Kidney (tissue), 14 donors: ENCODE results near the gene RPS6KA4. TPM values are rescaled to one million over a fixed set of nuclear protein-coding genes. Genes with fewer than 3 reads are reported as not detected.
A peak's percentile ranks its signal among the peaks of the same experiment; 100 is the strongest.
"Not testable (repeated sequence)": the region's sequence is repeated elsewhere in the genome, so short reads cannot be mapped to it uniquely, and the experiment has no call there.

Experiments used
- DNase-seq, 5 donors: peaks; one replicate each; pipeline ENCODE4 v3.0.0-alpha.2; 2013 to 2020
- FAIRE-seq: peaks from 2 replicates; lab custom pipeline; 2012; peaks lifted over from hg19 to GRCh38; lab: Jason Lieb, UNC
- H3K27ac ChIP-seq, 2 donors: one replicate each; pipeline ENCODE4 v1.7.0; 2013; ENCODE audit warnings: low read depth in 2 of 2, low read length in 2 of 2, inconsistent platforms in 1 of 2
- H3K27me3 ChIP-seq: one replicate; pipeline ENCODE4 v1.7.1; 2013; ENCODE audit warnings: low read length, inconsistent platforms; ENCODE audit not compliant: control insufficient read depth, insufficient read depth
- H3K36me3 ChIP-seq, 3 donors: one replicate each; pipeline versions ENCODE4 v1.7.0 to v1.7.1; 2013; ENCODE audit warnings: low read length in 3 of 3, control low read depth in 1 of 3, inconsistent platforms in 1 of 3; ENCODE audit not compliant: insufficient read depth in 3 of 3, control insufficient read depth in 2 of 3
- H3K4me1 ChIP-seq, 3 donors: one replicate each; pipeline versions ENCODE4 v1.7.0 to v1.7.1; 2013; ENCODE audit warnings: low read length in 3 of 3, inconsistent platforms in 1 of 3, low read depth in 1 of 3; ENCODE audit not compliant: control insufficient read depth in 2 of 3, insufficient read depth in 2 of 3
- H3K4me3 ChIP-seq, 3 donors: one replicate each; pipeline versions ENCODE4 v1.7.0 to v1.8.1; 2013; ENCODE audit warnings: low read length in 3 of 3, control low read depth in 1 of 3, inconsistent platforms in 1 of 3
- H3K9ac ChIP-seq, 3 donors: one replicate each; pipeline versions ENCODE4 v1.7.0 to v1.7.1; 2013; ENCODE audit warnings: low read length in 3 of 3, control low read depth in 1 of 3, inconsistent platforms in 1 of 3
- H3K9me3 ChIP-seq, 3 donors: one replicate each; pipeline versions ENCODE4 v1.7.0 to v1.7.1; 2013; ENCODE audit warnings: low read length in 3 of 3, control low read depth in 1 of 3, inconsistent platforms in 1 of 3; ENCODE audit not compliant: control insufficient read depth in 2 of 3, insufficient read depth in 1 of 3
- CTCF ChIP-seq: IDR thresholded peaks from 3 replicates; pipeline ENCODE4 v1.5.1; 2012; ENCODE audit warnings: mild to moderate bottlenecking, moderate library complexity, borderline replicate concordance; ENCODE audit not compliant: insufficient read depth; ENCODE audit errors: extremely low read depth
- intact Hi-C: fragments of 100-400 bp; cut with DNase I; formaldehyde crosslinking; loops from one replicate; pipeline ENCODE4 v1.11.1; 2022
- polyA plus RNA-seq: library from polyadenylated mRNA; stranded (reverse); fragments of 350-450 nt; fragmentation: Illumina TruSeq; extraction: RNeasy Lipid Tissue Mini Kit (QIAGEN cat#74804); gene quantifications from one replicate; pipeline ENCODE4 v1.2.3, GENCODE V29; 2014; ENCODE audit warnings: low read depth, low replicate concordance; ENCODE audit not compliant: insufficient read depth
- total RNA-seq: library from RNA; stranded (reverse); fragmentation: NEBNext Ultra II Directional; extraction: Animal tissue kit (Norgen Biotek cat#: 25700); gene quantifications from one replicate; pipeline ENCODE4 v1.2.1, GENCODE V29; 2021
- donor health status: control.
- donor health status: control.
- donor health status: control.
- donor health status: control.
- donor health status: control.
- donor health status: DM: yes; HTN: yes; CAD: no.
- donor health status: Normal renal cell carcinoma (clear cell type).

The RPS6KA4 gene
- total and polyA plus RNA-seq, 2 donors from 2014 or later, result 13.6 to 40.2 TPM

DNA sequence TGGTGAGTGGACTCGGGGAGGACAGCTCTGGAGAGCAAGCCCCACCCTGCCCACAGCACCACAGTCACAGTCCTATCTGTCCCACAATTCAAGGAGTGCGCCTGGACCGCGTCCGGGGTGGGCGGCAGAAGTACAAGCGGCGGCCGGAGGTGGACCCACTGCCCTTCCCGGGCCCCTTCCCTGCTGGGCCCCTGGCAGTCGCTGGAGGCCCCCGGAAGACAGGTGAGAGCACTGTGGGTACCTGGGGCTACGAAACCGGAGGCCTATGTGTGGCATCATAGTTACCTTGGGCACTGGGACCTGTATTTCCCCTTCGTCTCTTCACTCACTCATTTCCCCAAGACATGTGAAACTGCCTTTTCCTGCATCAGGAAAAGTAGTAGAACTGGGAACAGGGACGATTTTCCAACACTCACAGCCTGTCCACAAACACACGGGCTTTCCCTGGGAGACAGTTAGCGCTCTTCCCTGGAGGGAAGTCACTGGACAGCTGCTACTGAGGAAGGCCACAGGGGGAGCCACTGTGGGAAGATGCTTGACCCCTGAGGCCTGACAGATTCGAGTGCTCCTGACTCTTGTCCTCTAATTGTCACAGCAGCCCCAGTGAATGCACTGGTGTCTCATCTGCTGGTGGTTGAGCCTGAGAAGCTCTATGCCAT lies 44.7 kb upstream of the RPS6KA4 start:
- H3K27ac ChIP-seq, result no peak overlapping the region
- no peaks in the 10 kb centered on the region for H3K9me3 ChIP-seq
- peaks cover 0 to 14% (median 9%) of the 10 kb centered on the region in 3 donors for H3K4me1 ChIP-seq
- H3K4me3 ChIP-seq, result no peak overlapping the region
- H3K36me3 ChIP-seq, result peaks cover 0 to 8% (median 8%) of the 10 kb centered on the region in 3 donors
- no peak for TF ChIP-seq CTCF
- FAIRE-seq (no peak), DNase-seq (peak in 1 of 5 donors; percentile 35)
- intact Hi-C loops, result no loop called here
- H3K9ac ChIP-seq, result no peak overlapping the region
- H3K27me3 ChIP-seq, result no peaks in the 10 kb centered on the region

DNA sequence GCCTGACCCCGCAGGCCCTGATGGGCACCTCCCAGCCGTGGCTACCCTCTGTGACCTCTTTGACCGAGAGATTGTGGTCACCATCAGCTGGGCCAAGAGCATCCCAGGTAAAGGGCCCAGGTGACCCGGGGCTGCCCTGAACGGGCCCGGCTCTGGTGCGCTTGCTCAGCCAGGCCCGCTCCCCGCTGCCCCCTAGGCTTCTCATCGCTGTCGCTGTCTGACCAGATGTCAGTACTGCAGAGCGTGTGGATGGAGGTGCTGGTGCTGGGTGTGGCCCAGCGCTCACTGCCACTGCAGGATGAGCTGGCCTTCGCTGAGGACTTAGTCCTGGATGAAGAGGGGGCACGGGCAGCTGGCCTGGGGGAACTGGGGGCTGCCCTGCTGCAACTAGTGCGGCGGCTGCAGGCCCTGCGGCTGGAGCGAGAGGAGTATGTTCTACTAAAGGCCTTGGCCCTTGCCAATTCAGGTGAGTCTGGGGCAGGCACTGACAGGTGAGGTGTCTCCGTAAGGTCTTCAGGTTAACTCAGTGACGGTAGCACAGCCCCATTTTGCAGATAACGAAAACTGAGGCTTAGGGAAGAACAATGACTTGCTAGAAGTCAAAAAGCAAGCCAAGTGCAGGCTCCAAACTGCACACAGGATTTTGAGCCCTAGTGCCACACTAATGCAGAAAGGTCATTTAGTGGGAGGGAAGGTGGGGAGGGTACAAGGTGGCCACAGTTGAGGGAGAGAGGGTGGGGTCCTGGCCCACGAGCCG lies 44.0 kb upstream of the RPS6KA4 start:
- TF ChIP-seq CTCF, result no peak
- DNase-seq, result no peak
- H3K27ac ChIP-seq, result no peak overlapping the region
- no peak overlapping the region for H3K4me3 ChIP-seq
- no peak for FAIRE-seq
- no peak overlapping the region for H3K9ac ChIP-seq
- intact Hi-C loops, result no loop called here
- peaks cover 0 to 10% (median 8%) of the 10 kb centered on the region in 3 donors for H3K36me3 ChIP-seq
- peaks cover 0 to 18% (median 11%) of the 10 kb centered on the region in 3 donors for H3K4me1 ChIP-seq
- no peaks in the 10 kb centered on the region for H3K9me3 ChIP-seq
- H3K27me3 ChIP-seq, result no peaks in the 10 kb centered on the region

- intact Hi-C loops, H3K27ac ChIP-seq, H3K9me3 ChIP-seq, H3K9ac ChIP-seq, H3K27me3 ChIP-seq, FAIRE-seq, DNase-seq: not testable (repeated sequence)
- H3K36me3 ChIP-seq, result peaks cover 0 to 10% (median 8%) of the 10 kb centered on the region in 3 donors
- peaks cover 0 to 16% (median 9%) of the 10 kb centered on the region in 3 donors for H3K4me1 ChIP-seq
- H3K4me3 ChIP-seq, result peak overlapping the region in 1 of 3 donors; percentile 92
These were observed 43.1 kb upstream of the RPS6KA4 start for GRCh38 chr11:64315667-64316526.
